ENCODE measurements around the gene ATXN2L. TPM values are rescaled to one million over a fixed set of nuclear protein-coding genes. Genes with fewer than 3 reads are reported as not detected.

ATXN2L gene
- total RNA-seq, 1 experiment from 2014 or later, result 29.7 TPM

Other genes with a start within 250 kb of the ATXN2L start
- gene SULT1A2, start 225.9 kb upstream of the ATXN2L start, total RNA-seq (2014; rRNA removed; shearing (Covaris generic)), result not detected in 2 replicates
- gene SULT1A1, start 213.0 kb upstream of the ATXN2L start, total RNA-seq (2014; rRNA removed; shearing (Covaris generic)), result not detected in 2 replicates
- gene NPIPB8, start 184.9 kb upstream of the ATXN2L start, total RNA-seq (2014; rRNA removed; shearing (Covaris generic)), result not detected in 2 replicates
- gene EIF3C, start 111.5 kb upstream of the ATXN2L start, total RNA-seq (2014; rRNA removed; shearing (Covaris generic)), result 27.7 and 80.9 TPM in 2 replicates
- gene NPIPB9, start 71.2 kb upstream of the ATXN2L start, total RNA-seq (2014; rRNA removed; shearing (Covaris generic)), result not detected in 2 replicates
- 99.1 and 109 TPM in 2 replicates for gene TUFM, start 23.3 kb downstream of the ATXN2L start, total RNA-seq (2014; rRNA removed; shearing (Covaris generic))
- 8.3 and 11.2 TPM in 2 replicates for gene SH2B1, start 40.8 kb downstream of the ATXN2L start, total RNA-seq (2014; rRNA removed; shearing (Covaris generic))
- gene ATP2A1, start 55.5 kb downstream of the ATXN2L start, total RNA-seq (2014; rRNA removed; shearing (Covaris generic)), result 0.20 TPM in 1 of 2 replicates, not detected in the other
- 8.1 and 19.2 TPM in 2 replicates for gene RABEP2, start 102.2 kb downstream of the ATXN2L start, total RNA-seq (2014; rRNA removed; shearing (Covaris generic))
- gene CD19, start 109.0 kb downstream of the ATXN2L start, total RNA-seq (2014; rRNA removed; shearing (Covaris generic)), result not detected in 2 replicates
- gene NFATC2IP, start 127.9 kb downstream of the ATXN2L start, total RNA-seq (2014; rRNA removed; shearing (Covaris generic)), result 15.7 and 15.9 TPM in 2 replicates
- gene SPNS1, start 151.8 kb downstream of the ATXN2L start, total RNA-seq (2014; rRNA removed; shearing (Covaris generic)), result 23.2 and 24.9 TPM in 2 replicates
- gene LAT, start 162.1 kb downstream of the ATXN2L start, total RNA-seq (2014; rRNA removed; shearing (Covaris generic)), result 0.20 and 0.84 TPM in 2 replicates

Measured in RPMI7951 (cell line).